Activated T-cell treated with anti-CD3 and anti-CD28 coated beads, Interleukin-2, amount 50 U/mL, for 72 hours (primary cell): ENCODE results near the gene OPA1. TPM values are rescaled to one million over a fixed set of nuclear protein-coding genes. Genes with fewer than 3 reads are reported as not detected.

Source experiments
- ATAC-seq, 2 donors: fragments of 150-1000 bp; cut with Tn5 transposase; replicated peaks in 1 of 2; 2 replicates each; pipeline ENCODE4 v1.10.0; 2021; ENCODE audit warnings: moderate library complexity in 2 of 2, mild to moderate bottlenecking in 1 of 2
- DNase-seq, 2 donors: peaks; one replicate each; pipeline ENCODE4 v3.0.0; 2021 to 2022; ENCODE audit warnings: mixed read lengths in 1 of 2
- H3K27ac Mint-ChIP-seq: one replicate; pipeline ENCODE4 v1.8.0; 2022; ENCODE audit warnings: mild to moderate bottlenecking, moderate library complexity, mixed read lengths
- H3K27me3 Mint-ChIP-seq: one replicate; pipeline ENCODE4 v1.8.0; 2022; ENCODE audit warnings: low read depth, mixed read lengths
- H3K36me3 Mint-ChIP-seq, 2 donors: one replicate each; pipeline ENCODE4 v1.8.0; 2022; ENCODE audit warnings: mixed read lengths in 2 of 2, mild to moderate bottlenecking in 1 of 2; ENCODE audit not compliant: insufficient read depth in 2 of 2
- H3K4me1 Mint-ChIP-seq: one replicate; pipeline ENCODE4 v1.8.0; 2022; ENCODE audit warnings: low read depth, mixed read lengths
- H3K4me3 Mint-ChIP-seq, 2 donors: one replicate each; pipeline ENCODE4 v1.8.0; 2022; ENCODE audit warnings: mild to moderate bottlenecking in 2 of 2, mixed read lengths in 2 of 2, moderate library complexity in 2 of 2
- H3K9me3 Mint-ChIP-seq, 2 donors: one replicate each; pipeline ENCODE4 v1.8.0; 2022; ENCODE audit warnings: mixed read lengths in 2 of 2
- total RNA-seq, 2 donors: library from RNA; stranded (reverse); gene quantifications; one replicate each; pipeline ENCODE4 v1.2.3, GENCODE V29; 2022

The OPA1 gene
- total RNA-seq, 2 donors from 2014 or later: 67.5 to 76.6 TPM

GRCh38 chr3:193746832-193747231, 153.8 kb downstream of the OPA1 start:
- Mint-ChIP-seq H3K4me3 (no peak overlapping the region), H3K36me3 (no peaks in the 10 kb centered on the region), H3K27me3 (peaks cover 6% of the 10 kb centered on the region), H3K4me1 (peaks cover 6% of the 10 kb centered on the region), H3K27ac (no peak overlapping the region), H3K9me3 (no peaks in the 10 kb centered on the region)
- ATAC-seq (no peak), DNase-seq (no peak)

Other genes with a start within 250 kb of the OPA1 start
- not detected for gene ATP13A5, start 214.5 kb upstream of the OPA1 start, total RNA-seq
- gene ATP13A4, start 38.3 kb upstream of the OPA1 start, total RNA-seq: 1 to 10 TPM; 3.2 to 5.1 TPM